Esophagus muscularis mucosa (tissue), 4 donors: ENCODE results near the gene DDX19B. TPM values are rescaled to one million over a fixed set of nuclear protein-coding genes. Genes with fewer than 3 reads are reported as not detected.

ENCODE experiments used
- DNase-seq: peaks from one replicate; pipeline ENCODE4 v3.0.0-alpha.2; 2017; ENCODE audit errors: extremely low spot score
- H3K27ac ChIP-seq, 4 donors: fragments of 200-600 bp; sonication (generic); replicated peaks in 1 of 4; 1 replicate in 3 of 4; 2 replicates in 1 of 4; pipeline ENCODE4 v1.5.1; 2016 to 2019; ENCODE audit warnings: mild to moderate bottlenecking in 1 of 4
- H3K27me3 ChIP-seq, 4 donors: fragments of 200-600 bp; sonication (generic); one replicate each; pipeline versions ENCODE4 v1.5.1 to v1.6.0; 2016 to 2019
- H3K36me3 ChIP-seq, 4 donors: fragments of 200-600 bp; sonication (generic); one replicate each; pipeline ENCODE4 v1.5.1; 2016 to 2019
- H3K4me1 ChIP-seq, 4 donors: fragments of 200-600 bp; sonication (generic); one replicate each; pipeline ENCODE4 v1.5.1; 2016 to 2019
- H3K4me3 ChIP-seq, 4 donors: fragments of 200-600 bp; sonication (generic); 1 replicate in 2 of 4; 2 replicates in 2 of 4; pipeline ENCODE4 v1.5.1; 2016 to 2019; ENCODE audit warnings: mild to moderate bottlenecking in 4 of 4, moderate library complexity in 1 of 4
- H3K9me3 ChIP-seq, 4 donors: fragments of 200-600 bp; sonication (generic); 1 replicate in 3 of 4; 2 replicates in 1 of 4; pipeline ENCODE4 v1.5.1; 2016 to 2019
- EP300 ChIP-seq: sonication (generic); formaldehyde crosslinking; IDR thresholded peaks from one replicate; pipeline ENCODE4 v1.6.1; 2017; ENCODE audit warnings: antibody characterized with exemption
- POLR2A ChIP-seq: fragments of 450-650 bp; IDR thresholded peaks from one replicate; pipeline ENCODE4 v1.6.1; 2017; ENCODE audit warnings: antibody characterized with exemption, moderate library complexity, mild to moderate bottlenecking, low read depth
- POLR2AphosphoS5 ChIP-seq, 2 donors: sonication (generic); formaldehyde crosslinking; IDR thresholded peaks; one replicate each; pipeline ENCODE4 v1.6.1; 2017; ENCODE audit warnings: antibody characterized with exemption in 2 of 2
- WGBS: methylation state at CpG from one replicate; pipeline ENCODE4 v1.1.5; 2018; 5-methylcytosine and 5-hydroxymethylcytosine counted together
- intact Hi-C: fragments of 100-400 bp; cut with DNase I; formaldehyde crosslinking; loops from one replicate; pipeline ENCODE4 v1.15.1; 2023
- total RNA-seq, 4 donors: library from RNA; depleted of rRNA; stranded (reverse); fragments of >200 nt; gene quantifications; one replicate each; pipeline versions ENCODE4 v1.1.0 to v1.2.1, GENCODE V29; 2016
- TF ChIP-seq, protein P1 (sequence below), 3 experiments: fragments of 200-600 bp in 2 of 3; fragments of 450-650 bp in 1 of 3; sonication (generic) in 2 of 3; IDR thresholded peaks; one replicate each; pipeline ENCODE4 v1.5.1; 2017 to 2019; ENCODE audit warnings: antibody characterized with exemption in 3 of 3, mild to moderate bottlenecking in 2 of 3, moderate library complexity in 1 of 3

DDX19B gene
- total RNA-seq, 4 donors from 2014 or later, result 36.1 to 48.7 (median 41.1) TPM

- TF ChIP-seq, protein P1, sequence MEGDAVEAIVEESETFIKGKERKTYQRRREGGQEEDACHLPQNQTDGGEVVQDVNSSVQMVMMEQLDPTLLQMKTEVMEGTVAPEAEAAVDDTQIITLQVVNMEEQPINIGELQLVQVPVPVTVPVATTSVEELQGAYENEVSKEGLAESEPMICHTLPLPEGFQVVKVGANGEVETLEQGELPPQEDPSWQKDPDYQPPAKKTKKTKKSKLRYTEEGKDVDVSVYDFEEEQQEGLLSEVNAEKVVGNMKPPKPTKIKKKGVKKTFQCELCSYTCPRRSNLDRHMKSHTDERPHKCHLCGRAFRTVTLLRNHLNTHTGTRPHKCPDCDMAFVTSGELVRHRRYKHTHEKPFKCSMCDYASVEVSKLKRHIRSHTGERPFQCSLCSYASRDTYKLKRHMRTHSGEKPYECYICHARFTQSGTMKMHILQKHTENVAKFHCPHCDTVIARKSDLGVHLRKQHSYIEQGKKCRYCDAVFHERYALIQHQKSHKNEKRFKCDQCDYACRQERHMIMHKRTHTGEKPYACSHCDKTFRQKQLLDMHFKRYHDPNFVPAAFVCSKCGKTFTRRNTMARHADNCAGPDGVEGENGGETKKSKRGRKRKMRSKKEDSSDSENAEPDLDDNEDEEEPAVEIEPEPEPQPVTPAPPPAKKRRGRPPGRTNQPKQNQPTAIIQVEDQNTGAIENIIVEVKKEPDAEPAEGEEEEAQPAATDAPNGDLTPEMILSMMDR (IDR thresholded peaks at IDR 0.05), result no peak
- TF ChIP-seq EP300 (no peak), POLR2A (no peak), POLR2AphosphoS5 (IDR thresholded peaks at IDR 0.05) (no peak)
- no peaks in the 10 kb centered on the region for H3K9me3 ChIP-seq
- peaks cover 4 to 14% (median 9%) of the 10 kb centered on the region in 4 donors for H3K4me1 ChIP-seq
- 79% methylated on average over 3 of the region's 3 CpGs for WGBS
- intact Hi-C loops, result loop anchor here (10.0 kb wide), 1 partner anchor 47 kb away; the partner anchor contains the start of gene DDX19B
- no peak overlapping the region for H3K27ac ChIP-seq
- H3K4me3 ChIP-seq, result no peak overlapping the region
- DNase-seq, result no peak
- H3K36me3 ChIP-seq, result peaks cover 0 to under 1% (median 0%) of the 10 kb centered on the region in 4 donors
- no peaks in the 10 kb centered on the region for H3K27me3 ChIP-seq
Observed at GRCh38 chr16:70342016-70342415, 43.0 kb downstream of the DDX19B start.

GRCh38 chr16:70345840-70346239, 46.9 kb downstream of the DDX19B start:
- TF ChIP-seq, protein P1 (IDR thresholded peaks at IDR 0.05), result no peak
- TF ChIP-seq EP300, result no peak
- no peak for TF ChIP-seq POLR2A
- TF ChIP-seq POLR2AphosphoS5 (IDR thresholded peaks at IDR 0.05), result no peak
- DNase-seq, result no peak
- Histone ChIP-seq H3K27ac (peak overlapping the region; percentile 89 to 96 (median 91)), H3K27me3 (no peaks in the 10 kb centered on the region), H3K4me3 (peak overlapping the region; percentile 68 to 91 (median 74)), H3K4me1 (peaks cover 23 to 45% (median 33%) of the 10 kb centered on the region in 4 donors), H3K9me3 (no peaks in the 10 kb centered on the region), H3K36me3 (peaks cover under 1 to 17% (median 9%) of the 10 kb centered on the region in 4 donors)
- 90% methylated on average over 10 of the region's 10 CpGs for WGBS
- intact Hi-C loops, result loop anchor here (10.0 kb wide), 1 partner anchor 51 kb away; the partner anchor contains the start of gene DDX19B

GRCh38 chr16:70348991-70349390, 50.0 kb downstream of the DDX19B start:
- TF ChIP-seq EP300 (no peak), POLR2AphosphoS5 (IDR thresholded peaks at IDR 0.05) (no peak), POLR2A (no peak)
- TF ChIP-seq, protein P1 (IDR thresholded peaks at IDR 0.05), result no peak
- Histone ChIP-seq H3K9me3 (no peaks in the 10 kb centered on the region), H3K27ac (no peak overlapping the region), H3K27me3 (no peaks in the 10 kb centered on the region), H3K36me3 (peaks cover 21 to 48% (median 40%) of the 10 kb centered on the region in 4 donors), H3K4me3 (no peak overlapping the region), H3K4me1 (peaks cover 23 to 45% (median 33%) of the 10 kb centered on the region in 4 donors)
- DNase-seq, result no peak
- intact Hi-C loops, result loop anchor here (10.0 kb wide), 1 partner anchor 54 kb away; the partner anchor contains the start of gene DDX19B
- WGBS, result 45% methylated on average over 2 of the region's 2 CpGs

- Histone ChIP-seq H3K4me1 (peaks cover 23 to 45% (median 33%) of the 10 kb centered on the region in 4 donors), H3K4me3 (no peak overlapping the region), H3K27me3 (no peaks in the 10 kb centered on the region), H3K27ac (no peak overlapping the region), H3K9me3 (no peaks in the 10 kb centered on the region), H3K36me3 (peaks cover 29 to 56% (median 46%) of the 10 kb centered on the region in 4 donors)
- no peak for DNase-seq
- intact Hi-C loops, result loop anchor here (10.0 kb wide), 1 partner anchor 55 kb away; the partner anchor contains the start of gene DDX19B
- TF ChIP-seq POLR2A (no peak), EP300 (no peak), POLR2AphosphoS5 (IDR thresholded peaks at IDR 0.05) (no peak)
- TF ChIP-seq, protein P1 (IDR thresholded peaks at IDR 0.05), result no peak
- WGBS, result 96% methylated on average over 2 of the region's 2 CpGs
Observed at GRCh38 chr16:70349783-70350182, 50.8 kb downstream of the DDX19B start.

GRCh38 chr16:70359552-70359951, 60.6 kb downstream of the DDX19B start:
- Histone ChIP-seq H3K27me3 (no peaks in the 10 kb centered on the region), H3K4me3 (no peak overlapping the region), H3K9me3 (no peaks in the 10 kb centered on the region), H3K27ac (no peak overlapping the region), H3K36me3 (peaks cover 86 to 100% (median 98%) of the 10 kb centered on the region in 4 donors), H3K4me1 (no peaks in the 10 kb centered on the region)
- intact Hi-C loops, result no loop called here
- TF ChIP-seq EP300, result no peak
- WGBS, result 86% methylated on average over 7 of the region's 7 CpGs
- DNase-seq, result no peak
